Panc1 (cell line): ENCODE results near the gene ZNF695. TPM values are rescaled to one million over a fixed set of nuclear protein-coding genes. Genes with fewer than 3 reads are reported as not detected.

Experiments used
- ATAC-seq: fragments of 200-7000 bp; cut with Tn5 transposase; 2 replicates; pipeline ENCODE4 v1.9.1; 2020; ENCODE audit warnings: mild to moderate bottlenecking, moderate library complexity
- BruUV-seq: library from RNA; stranded (reverse); fragments of 400-500 nt; replicated peaks from 2 replicates; lab custom pipeline; 2021; lab: Mats Ljungman, UMichigan
- CTCF ChIA-PET: fragments of 300-600 bp; sonication (Branson Sonifier 250); formaldehyde crosslinking; loops from one replicate; lab custom pipeline; 2022; ENCODE audit warnings: antibody characterized with exemption; lab: Charles Lee
- POLR2A ChIA-PET: fragments of 300-600 bp; sonication (Branson Sonifier 250); formaldehyde crosslinking; loops from one replicate; lab custom pipeline; 2022; ENCODE audit warnings: antibody characterized with exemption; lab: Charles Lee
- DNase-seq: peaks from one replicate; pipeline ENCODE4 v3.0.0-alpha.2; 2010; ENCODE audit warnings: low read depth, low spot score
- H3K27ac ChIP-seq: 2 replicates; pipeline ENCODE4 v1.5.1; 2011; ENCODE audit warnings: mild to moderate bottlenecking, low read length, inconsistent platforms
- H3K27me3 ChIP-seq: fragments of 200-500 bp; sonication (Bioruptor generic); 2 replicates; pipeline ENCODE4 v1.6.0; 2014; ENCODE audit warnings: low read length, inconsistent platforms; ENCODE audit not compliant: control insufficient read depth, insufficient read depth
- H3K36me3 ChIP-seq: fragments of 200-500 bp; sonication (Bioruptor generic); 2 replicates; pipeline ENCODE4 v1.5.1; 2014; ENCODE audit warnings: inconsistent platforms, mild to moderate bottlenecking, low read length, moderate library complexity; ENCODE audit not compliant: control insufficient read depth, insufficient read depth
- H3K4me1 ChIP-seq: 2 replicates; pipeline ENCODE4 v1.5.1; 2011; ENCODE audit warnings: inconsistent platforms, mild to moderate bottlenecking, low read length, moderate library complexity; ENCODE audit not compliant: control insufficient read depth, insufficient read depth
- H3K4me3 ChIP-seq, 2 experiments: 2 replicates each; pipeline ENCODE4 v1.5.1; 2011 to 2012; ENCODE audit warnings: low read depth in 2 of 2, low read length in 2 of 2, mild to moderate bottlenecking in 2 of 2, inconsistent platforms in 1 of 2, moderate library complexity in 1 of 2
- H3K9me3 ChIP-seq: fragments of 200-500 bp; sonication (Bioruptor generic); 2 replicates; pipeline ENCODE4 v1.5.1; 2014; ENCODE audit warnings: low read depth, mild to moderate bottlenecking, inconsistent platforms, low read length, moderate library complexity; ENCODE audit not compliant: control insufficient read depth, insufficient read depth
- CTCF ChIP-seq: fragments of 450-650 bp; IDR thresholded peaks from 2 replicates; pipeline ENCODE4 v1.5.1; 2017; ENCODE audit warnings: mild to moderate bottlenecking
- POLR2AphosphoS5 ChIP-seq: IDR thresholded peaks from 2 replicates; pipeline ENCODE4 v1.6.1; 2012; ENCODE audit warnings: mild to moderate bottlenecking, low read depth, low read length, moderate library complexity
- SIN3A ChIP-seq: IDR thresholded peaks from 2 replicates; pipeline ENCODE4 v1.6.1; 2012; ENCODE audit warnings: low read depth, mild to moderate bottlenecking, low read length, moderate library complexity, borderline replicate concordance; ENCODE audit not compliant: insufficient read depth
- TCF7L2 ChIP-seq: IDR thresholded peaks from 2 replicates; pipeline ENCODE4 v1.6.1; 2011; ENCODE audit warnings: mild to moderate bottlenecking, low read depth, low read length, inconsistent platforms
- in situ Hi-C: cut with HindIII; loops from 2 replicates; pipeline ENCODE4 v1.10.0; 2016; ENCODE audit warnings: low sequenced_read_pairs, low pct_unique_long_range_greater_than_20kb
- intact Hi-C: fragments of 100-400 bp; cut with micrococcal nuclease; formaldehyde crosslinking; loops from one replicate; pipeline ENCODE4 v1.10.0; 2022; ENCODE audit not compliant: unreplicated experiment
- total RNA-seq: library from RNA; stranded (reverse); gene quantifications from one replicate; pipeline ENCODE4 v1.2.1, GENCODE V29; 2021; ENCODE audit not compliant: unreplicated experiment
- TF ChIP-seq, protein P1 (sequence below), 2 experiments: IDR thresholded peaks; 2 replicates each; pipeline ENCODE4 v1.6.1; 2011 to 2012; ENCODE audit warnings: low read depth in 2 of 2, control low read depth in 1 of 2, low read length in 1 of 2, mild to moderate bottlenecking in 1 of 2, moderate library complexity in 1 of 2; ENCODE audit not compliant: insufficient read depth in 1 of 2

ZNF695 gene
- total RNA-seq, 1 experiment from 2014 or later: 14.7 TPM

DNA sequence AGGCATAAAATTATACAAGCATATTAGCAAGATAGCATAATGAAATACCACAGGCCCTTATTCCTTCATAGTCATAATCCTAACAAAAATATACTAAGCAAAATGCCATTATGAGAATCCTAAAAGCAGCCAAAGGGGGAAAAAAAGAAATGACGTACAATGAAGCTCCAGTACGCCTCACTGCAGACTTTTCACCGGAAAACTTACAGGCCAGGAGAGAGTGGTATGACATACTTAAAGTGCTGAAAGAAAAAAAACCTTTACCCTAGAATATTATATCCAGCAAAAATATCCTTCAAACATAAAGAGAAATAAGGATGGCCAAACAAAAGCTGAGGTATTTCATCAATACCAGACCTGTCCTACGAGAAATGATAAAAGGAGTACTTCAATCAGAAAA is 19.5 kb downstream of the ZNF695 start:
- Histone ChIP-seq H3K36me3 (peaks cover 13% of the 10 kb centered on the region), H3K9me3 (peaks cover 76% of the 10 kb centered on the region), H3K27ac (no peak overlapping the region), H3K4me1 (no peaks in the 10 kb centered on the region), H3K4me3 (no peak overlapping the region), H3K27me3 (no peaks in the 10 kb centered on the region)
- ATAC-seq (no peak), DNase-seq (no peak)
- in situ Hi-C loops (no loop called here), intact Hi-C loops (loop anchor here (5.0 kb wide), 1 partner anchor 89 kb away; the partner anchor contains the start of gene ZNF670)
- TF ChIP-seq SIN3A: no peak
- TF ChIP-seq POLR2AphosphoS5: no peak
- TF ChIP-seq, protein P1, sequence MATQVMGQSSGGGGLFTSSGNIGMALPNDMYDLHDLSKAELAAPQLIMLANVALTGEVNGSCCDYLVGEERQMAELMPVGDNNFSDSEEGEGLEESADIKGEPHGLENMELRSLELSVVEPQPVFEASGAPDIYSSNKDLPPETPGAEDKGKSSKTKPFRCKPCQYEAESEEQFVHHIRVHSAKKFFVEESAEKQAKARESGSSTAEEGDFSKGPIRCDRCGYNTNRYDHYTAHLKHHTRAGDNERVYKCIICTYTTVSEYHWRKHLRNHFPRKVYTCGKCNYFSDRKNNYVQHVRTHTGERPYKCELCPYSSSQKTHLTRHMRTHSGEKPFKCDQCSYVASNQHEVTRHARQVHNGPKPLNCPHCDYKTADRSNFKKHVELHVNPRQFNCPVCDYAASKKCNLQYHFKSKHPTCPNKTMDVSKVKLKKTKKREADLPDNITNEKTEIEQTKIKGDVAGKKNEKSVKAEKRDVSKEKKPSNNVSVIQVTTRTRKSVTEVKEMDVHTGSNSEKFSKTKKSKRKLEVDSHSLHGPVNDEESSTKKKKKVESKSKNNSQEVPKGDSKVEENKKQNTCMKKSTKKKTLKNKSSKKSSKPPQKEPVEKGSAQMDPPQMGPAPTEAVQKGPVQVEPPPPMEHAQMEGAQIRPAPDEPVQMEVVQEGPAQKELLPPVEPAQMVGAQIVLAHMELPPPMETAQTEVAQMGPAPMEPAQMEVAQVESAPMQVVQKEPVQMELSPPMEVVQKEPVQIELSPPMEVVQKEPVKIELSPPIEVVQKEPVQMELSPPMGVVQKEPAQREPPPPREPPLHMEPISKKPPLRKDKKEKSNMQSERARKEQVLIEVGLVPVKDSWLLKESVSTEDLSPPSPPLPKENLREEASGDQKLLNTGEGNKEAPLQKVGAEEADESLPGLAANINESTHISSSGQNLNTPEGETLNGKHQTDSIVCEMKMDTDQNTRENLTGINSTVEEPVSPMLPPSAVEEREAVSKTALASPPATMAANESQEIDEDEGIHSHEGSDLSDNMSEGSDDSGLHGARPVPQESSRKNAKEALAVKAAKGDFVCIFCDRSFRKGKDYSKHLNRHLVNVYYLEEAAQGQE (IDR thresholded peaks at IDR 0.05; ENCODE audit: insufficient read depth in 1 of 2, low read depth in 2 of 2, low read length in 1 of 2): no peak
- no peak for TF ChIP-seq CTCF
- no peak for TF ChIP-seq TCF7L2
- ChIA-PET POLR2A (no interaction called here), CTCF (no interaction called here)
- BruUV-seq: no TSS peak

DNA sequence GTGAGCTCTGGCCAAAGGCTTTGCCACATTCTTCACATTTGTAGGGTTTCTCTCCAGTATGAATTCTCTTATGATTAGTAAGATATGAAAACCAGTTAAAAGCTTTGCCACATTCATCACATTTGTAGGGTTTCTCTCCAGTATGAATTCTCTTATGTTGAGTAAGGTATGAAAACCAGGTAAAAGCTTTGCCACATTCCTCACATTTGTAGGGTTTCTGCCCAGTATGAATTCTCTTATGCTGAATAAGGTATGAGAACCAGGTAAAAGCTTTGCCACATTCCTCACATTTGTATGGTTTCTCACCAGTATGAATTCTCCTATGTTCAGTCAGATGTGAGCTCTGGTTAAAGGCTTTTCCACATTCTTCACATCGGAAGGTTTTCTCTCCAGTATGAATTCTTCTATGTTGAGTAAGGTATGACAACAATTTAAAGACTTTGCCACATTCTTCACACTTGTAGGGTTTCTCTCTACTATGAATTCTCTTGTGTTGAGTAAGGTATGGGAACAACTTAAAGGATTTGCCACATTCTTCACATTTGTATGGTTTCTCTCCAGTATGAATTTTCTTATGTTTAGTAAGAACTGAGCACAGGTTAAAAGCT is 20.7 kb downstream of the ZNF695 start:
- CTCF ChIA-PET: no interaction called here
- TF ChIP-seq TCF7L2: no peak
- no peak for TF ChIP-seq POLR2AphosphoS5
- TF ChIP-seq CTCF: no peak
- TF ChIP-seq SIN3A: no peak
- TF ChIP-seq, protein P1 (IDR thresholded peaks at IDR 0.05; ENCODE audit: insufficient read depth in 1 of 2, low read depth in 2 of 2, low read length in 1 of 2): no peak
- H3K4me1 ChIP-seq: no peaks in the 10 kb centered on the region
- in situ Hi-C loops: no loop called here
- peaks cover 77% of the 10 kb centered on the region for H3K9me3 ChIP-seq
- intact Hi-C loops: loop anchor here (5.0 kb wide), 1 partner anchor 90 kb away; the partner anchor contains the start of gene ZNF670
- H3K4me3 ChIP-seq: no peak overlapping the region
- ATAC-seq (no peak), DNase-seq (no peak)
- H3K27me3 ChIP-seq: no peaks in the 10 kb centered on the region
- peaks cover 13% of the 10 kb centered on the region for H3K36me3 ChIP-seq
- no TSS peak for BruUV-seq
- no peak overlapping the region for H3K27ac ChIP-seq
- POLR2A ChIA-PET: no interaction called here
